ENCODE measurements around the gene MYDGF. TPM values are rescaled to one million over a fixed set of nuclear protein-coding genes. Genes with fewer than 3 reads are reported as not detected.
"Not testable (repeated sequence)": the region's sequence is repeated elsewhere in the genome, so short reads cannot be mapped to it uniquely, and the experiment has no call there.

The MYDGF gene
- polyA plus RNA-seq, 4 donors = 45.8 to 220 (median 96.1) TPM

GRCh38 chr19:4688587-4688986 lies 18.4 kb upstream of the MYDGF start:
- 88 to 92% (median 91%) methylated on average over 24 to 26 of the region's 26 CpGs for WGBS, 3 donors
- FAIRE-seq = no peak
- H3K4me1 ChIP-seq (ENCODE audit: control insufficient read depth in 3 of 3, insufficient read depth in 2 of 3, low read depth in 1 of 3, low read length in 2 of 3) = no peaks in the 10 kb centered on the region
- H3K27ac ChIP-seq (ENCODE audit: low read depth in 1 of 3, low read length in 2 of 3) = no peak overlapping the region
- no peak overlapping the region for H3K4me3 ChIP-seq (ENCODE audit: low read depth in 1 of 3, low read length in 3 of 3)
- no peak for DNase-seq
- H3K27me3 ChIP-seq (ENCODE audit: control insufficient read depth in 3 of 3, insufficient read depth in 3 of 3, low read length in 3 of 3) = no peaks in the 10 kb centered on the region
- no peaks in the 10 kb centered on the region for H3K9me3 ChIP-seq (ENCODE audit: control insufficient read depth in 2 of 2, insufficient read depth in 1 of 2, low read depth in 1 of 2, low read length in 1 of 2)
- peaks cover 26 to 96% (median 34%) of the 10 kb centered on the region in 3 donors for H3K36me3 ChIP-seq (ENCODE audit: control insufficient read depth in 3 of 3, insufficient read depth in 2 of 3, low read depth in 1 of 3, low read length in 3 of 3)

DNA sequence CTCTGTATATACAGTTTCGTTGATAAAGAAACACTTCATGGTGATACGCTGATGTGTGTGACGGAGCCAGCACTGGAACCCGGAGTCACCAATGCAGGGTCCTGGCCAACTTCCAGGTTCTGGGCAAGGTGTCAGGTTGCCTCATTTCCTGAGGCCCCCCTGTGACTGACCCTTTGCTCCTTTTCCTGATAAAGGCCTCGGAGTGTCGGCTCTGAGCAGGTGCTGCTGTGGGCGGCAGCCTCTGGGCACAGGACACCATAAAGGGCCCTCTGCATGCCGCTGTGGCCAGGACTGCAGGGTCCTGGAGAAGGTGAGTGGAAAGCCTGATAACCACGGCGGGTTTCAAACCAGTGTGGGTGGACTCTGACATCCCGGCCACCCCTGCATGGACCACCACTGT lies 17.3 kb upstream of the MYDGF start:
- Histone ChIP-seq H3K27me3 (ENCODE audit: control insufficient read depth in 3 of 3, insufficient read depth in 3 of 3, low read length in 3 of 3) (no peaks in the 10 kb centered on the region), H3K4me3 (ENCODE audit: low read depth in 1 of 3, low read length in 3 of 3) (no peak overlapping the region), H3K27ac (ENCODE audit: low read depth in 1 of 3, low read length in 2 of 3) (no peak overlapping the region), H3K36me3 (ENCODE audit: control insufficient read depth in 3 of 3, insufficient read depth in 2 of 3, low read depth in 1 of 3, low read length in 3 of 3) (peaks cover 23 to 96% (median 33%) of the 10 kb centered on the region in 3 donors), H3K9me3 (ENCODE audit: control insufficient read depth in 2 of 2, insufficient read depth in 1 of 2, low read depth in 1 of 2, low read length in 1 of 2) (no peaks in the 10 kb centered on the region), H3K4me1 (ENCODE audit: control insufficient read depth in 3 of 3, insufficient read depth in 2 of 3, low read depth in 1 of 3, low read length in 2 of 3) (no peaks in the 10 kb centered on the region)
- DNase-seq = no peak
- 84 to 86% (median 84%) methylated on average over 11 of the region's 11 CpGs for WGBS, 3 donors
- no peak for FAIRE-seq

GRCh38 chr19:4686700-4687099 lies 16.6 kb upstream of the MYDGF start:
- H3K36me3 ChIP-seq (ENCODE audit: control insufficient read depth in 3 of 3, insufficient read depth in 2 of 3, low read depth in 1 of 3, low read length in 3 of 3) = peaks cover 20 to 97% (median 31%) of the 10 kb centered on the region in 3 donors
- no peak overlapping the region for H3K27ac ChIP-seq (ENCODE audit: low read depth in 1 of 3, low read length in 2 of 3)
- no peak overlapping the region for H3K4me3 ChIP-seq (ENCODE audit: low read depth in 1 of 3, low read length in 3 of 3)
- WGBS, 3 donors = 91 to 97% (median 96%) methylated on average over 10 of the region's 10 CpGs
- no peaks in the 10 kb centered on the region for H3K27me3 ChIP-seq (ENCODE audit: control insufficient read depth in 3 of 3, insufficient read depth in 3 of 3, low read length in 3 of 3)
- no peaks in the 10 kb centered on the region for H3K4me1 ChIP-seq (ENCODE audit: control insufficient read depth in 3 of 3, insufficient read depth in 2 of 3, low read depth in 1 of 3, low read length in 2 of 3)
- DNase-seq = no peak
- no peak for FAIRE-seq
- H3K9me3 ChIP-seq (ENCODE audit: control insufficient read depth in 2 of 2, insufficient read depth in 1 of 2, low read depth in 1 of 2, low read length in 1 of 2) = no peaks in the 10 kb centered on the region

DNA sequence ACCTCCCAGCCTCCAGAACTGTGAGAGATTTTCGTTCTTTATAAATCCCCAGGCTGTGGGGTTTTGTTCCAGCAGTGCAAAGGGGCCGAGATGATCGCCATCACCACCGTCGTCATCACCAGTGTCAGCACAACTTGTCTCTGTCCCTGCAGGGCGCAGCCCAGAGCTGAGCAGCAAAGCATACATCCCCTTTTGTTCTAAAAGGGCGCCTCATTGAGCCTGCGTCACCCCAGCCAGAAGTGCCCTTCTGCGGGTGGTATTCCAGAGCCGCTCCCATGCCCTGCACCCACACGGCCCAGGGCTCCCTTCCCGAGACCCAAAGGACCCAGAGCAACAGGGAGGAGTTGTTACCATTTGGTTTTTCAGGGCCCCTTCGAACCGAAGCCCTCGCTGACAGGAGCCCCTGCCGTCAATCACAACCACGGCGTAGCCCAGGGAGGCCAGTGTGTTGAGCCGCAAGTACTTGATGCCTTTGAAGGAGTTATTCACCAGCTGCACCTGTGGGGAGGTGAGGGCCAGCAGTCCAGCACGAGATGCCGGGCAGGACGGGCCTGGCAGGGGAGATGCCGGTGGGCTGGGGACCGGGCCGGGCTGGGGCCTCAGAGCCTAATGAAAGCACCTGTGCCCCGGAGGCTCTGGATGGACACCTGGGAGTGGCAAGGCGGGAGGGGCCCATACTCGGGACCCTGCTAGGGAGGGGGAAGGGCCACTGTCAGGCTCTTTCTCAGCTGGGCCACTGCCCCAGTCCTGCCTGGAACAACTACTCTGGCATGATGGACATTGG lies 14.4 kb upstream of the MYDGF start:
- H3K27ac ChIP-seq (ENCODE audit: low read depth in 1 of 3, low read length in 2 of 3) = no peak overlapping the region
- H3K4me1 ChIP-seq (ENCODE audit: control insufficient read depth in 3 of 3, insufficient read depth in 2 of 3, low read depth in 1 of 3, low read length in 2 of 3) = no peaks in the 10 kb centered on the region
- no peaks in the 10 kb centered on the region for H3K9me3 ChIP-seq (ENCODE audit: control insufficient read depth in 2 of 2, insufficient read depth in 1 of 2, low read depth in 1 of 2, low read length in 1 of 2)
- DNase-seq = no peak
- H3K4me3 ChIP-seq (ENCODE audit: low read depth in 1 of 3, low read length in 3 of 3) = no peak overlapping the region
- 90 to 93% (median 93%) methylated on average over 28 of the region's 28 CpGs for WGBS, 3 donors
- FAIRE-seq = no peak
- peaks cover 18 to 97% (median 21%) of the 10 kb centered on the region in 3 donors for H3K36me3 ChIP-seq (ENCODE audit: control insufficient read depth in 3 of 3, insufficient read depth in 2 of 3, low read depth in 1 of 3, low read length in 3 of 3)
- no peaks in the 10 kb centered on the region for H3K27me3 ChIP-seq (ENCODE audit: control insufficient read depth in 3 of 3, insufficient read depth in 3 of 3, low read length in 3 of 3)

- WGBS, 3 donors = 96 to 100% (median 96%) methylated on average over 25 to 45 of the region's 45 CpGs
- peaks cover 14 to 96% (median 21%) of the 10 kb centered on the region in 3 donors for H3K36me3 ChIP-seq (ENCODE audit: control insufficient read depth in 3 of 3, insufficient read depth in 2 of 3, low read depth in 1 of 3, low read length in 3 of 3)
- no peak for FAIRE-seq
- H3K4me3 ChIP-seq (ENCODE audit: low read depth in 1 of 3, low read length in 3 of 3) = no peak overlapping the region
- no peaks in the 10 kb centered on the region for H3K27me3 ChIP-seq (ENCODE audit: control insufficient read depth in 3 of 3, insufficient read depth in 3 of 3, low read length in 3 of 3)
- no peak for DNase-seq
- no peak overlapping the region for H3K27ac ChIP-seq (ENCODE audit: low read depth in 1 of 3, low read length in 2 of 3)
- no peaks in the 10 kb centered on the region for H3K9me3 ChIP-seq (ENCODE audit: control insufficient read depth in 2 of 2, insufficient read depth in 1 of 2, low read depth in 1 of 2, low read length in 1 of 2)
- H3K4me1 ChIP-seq (ENCODE audit: control insufficient read depth in 3 of 3, insufficient read depth in 2 of 3, low read depth in 1 of 3, low read length in 2 of 3) = no peaks in the 10 kb centered on the region
Observed at GRCh38 chr19:4682417-4683200, 12.5 kb upstream of the MYDGF start.

GRCh38 chr19:4680021-4680420 lies 9.9 kb upstream of the MYDGF start:
- 98 to 100% (median 98%) methylated on average over 6 to 7 of the region's 7 CpGs for WGBS, 3 donors
- not testable (repeated sequence) for H3K9me3 ChIP-seq (ENCODE audit: control insufficient read depth in 2 of 2, insufficient read depth in 1 of 2, low read depth in 1 of 2, low read length in 1 of 2); DNase-seq; H3K27me3 ChIP-seq (ENCODE audit: control insufficient read depth in 3 of 3, insufficient read depth in 3 of 3, low read length in 3 of 3); H3K4me3 ChIP-seq (ENCODE audit: low read depth in 1 of 3, low read length in 3 of 3); H3K4me1 ChIP-seq (ENCODE audit: control insufficient read depth in 3 of 3, insufficient read depth in 2 of 3, low read depth in 1 of 3, low read length in 2 of 3); FAIRE-seq; H3K27ac ChIP-seq (ENCODE audit: low read depth in 1 of 3, low read length in 2 of 3)
- H3K36me3 ChIP-seq (ENCODE audit: control insufficient read depth in 3 of 3, insufficient read depth in 2 of 3, low read depth in 1 of 3, low read length in 3 of 3) = peaks cover 19 to 95% (median 20%) of the 10 kb centered on the region in 3 donors

DNA sequence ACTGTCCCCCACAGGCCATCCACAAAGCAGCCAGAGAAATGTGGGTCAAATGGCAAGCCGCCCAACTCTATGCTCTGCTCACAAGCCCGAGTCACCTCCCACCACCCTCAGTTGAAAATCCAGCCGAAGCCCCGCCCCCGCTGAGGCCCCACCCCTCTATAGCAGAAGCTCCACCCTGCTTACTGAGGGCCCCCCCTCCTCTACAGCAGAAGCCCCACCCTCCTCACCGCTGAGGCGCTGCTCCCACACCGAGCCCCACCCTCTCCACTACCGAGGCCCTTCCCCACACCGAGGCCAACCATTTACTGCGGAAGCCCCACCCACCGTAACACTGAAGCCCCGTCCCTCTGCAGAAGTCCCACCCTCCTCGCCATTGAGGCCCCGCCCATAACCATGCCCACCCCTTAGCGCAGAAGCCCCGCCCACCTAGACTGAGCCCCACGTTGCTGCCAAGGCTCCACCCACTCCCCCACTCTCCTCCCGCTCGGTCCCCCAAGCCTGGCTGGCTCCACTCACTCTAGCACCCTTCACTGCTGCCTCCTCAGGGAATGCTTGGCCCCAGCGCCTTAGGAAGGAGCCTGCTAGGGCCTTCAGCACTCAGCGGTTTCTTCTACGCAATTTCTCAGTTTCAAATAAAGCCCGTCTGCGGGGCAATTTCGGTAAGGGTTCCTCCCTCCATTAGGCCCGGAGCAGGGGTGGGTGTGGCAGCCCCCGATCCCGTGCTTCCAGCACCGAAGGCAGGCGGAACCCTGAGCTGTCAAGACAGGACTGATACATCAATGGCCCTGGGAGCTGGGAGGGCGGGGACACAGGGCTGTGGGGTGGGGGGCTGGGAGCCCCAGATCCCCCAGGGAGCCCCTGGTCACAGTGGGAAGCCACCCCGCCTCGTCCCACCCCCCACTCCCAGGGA lies 9.0 kb upstream of the MYDGF start:
- peaks cover 10 to 94% (median 16%) of the 10 kb centered on the region in 3 donors for H3K36me3 ChIP-seq (ENCODE audit: control insufficient read depth in 3 of 3, insufficient read depth in 2 of 3, low read depth in 1 of 3, low read length in 3 of 3)
- no peaks in the 10 kb centered on the region for H3K27me3 ChIP-seq (ENCODE audit: control insufficient read depth in 3 of 3, insufficient read depth in 3 of 3, low read length in 3 of 3)
- H3K27ac ChIP-seq (ENCODE audit: low read depth in 1 of 3, low read length in 2 of 3) = no peak overlapping the region
- DNase-seq (peak in 1 of 2 donors; percentile 23), FAIRE-seq (no peak)
- no peak overlapping the region for H3K4me3 ChIP-seq (ENCODE audit: low read depth in 1 of 3, low read length in 3 of 3)
- H3K4me1 ChIP-seq (ENCODE audit: control insufficient read depth in 3 of 3, insufficient read depth in 2 of 3, low read depth in 1 of 3, low read length in 2 of 3) = no peaks in the 10 kb centered on the region
- 74 to 90% (median 87%) methylated on average over 27 to 34 of the region's 34 CpGs for WGBS, 3 donors
- no peaks in the 10 kb centered on the region for H3K9me3 ChIP-seq (ENCODE audit: control insufficient read depth in 2 of 2, insufficient read depth in 1 of 2, low read depth in 1 of 2, low read length in 1 of 2)
